Effector CD8-positive, alpha-beta T cell (primary cell): ENCODE data around the gene UQCR11.
A peak's percentile ranks its signal among the peaks of the same experiment; 100 is the strongest.

Source experiments
- DNase-seq: peaks from one replicate; lab custom pipeline; 2025; lab: John Stamatoyannopoulos, UW

Gene UQCR11

DNA sequence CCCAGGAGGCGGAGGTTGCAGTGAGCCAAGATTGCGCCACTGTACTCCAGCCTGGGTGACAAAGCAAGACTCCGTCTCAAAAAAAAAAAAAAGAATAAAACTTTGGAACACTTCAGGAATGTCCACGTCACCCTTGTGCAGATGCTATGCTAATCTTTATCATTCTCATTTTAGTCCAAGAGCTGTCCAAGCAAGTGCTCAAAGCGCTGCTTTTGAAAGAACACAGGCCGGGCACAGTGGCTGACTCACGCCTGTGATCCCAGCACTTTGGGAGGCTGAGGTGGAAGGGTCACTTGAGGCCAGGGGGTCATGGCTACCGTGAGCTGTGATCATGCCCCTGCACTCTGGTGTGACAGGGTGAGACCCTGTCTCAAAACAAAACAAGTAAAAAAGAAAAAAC is 11.1 kb upstream of the UQCR11 start:
- DNase-seq = no peak

DNA sequence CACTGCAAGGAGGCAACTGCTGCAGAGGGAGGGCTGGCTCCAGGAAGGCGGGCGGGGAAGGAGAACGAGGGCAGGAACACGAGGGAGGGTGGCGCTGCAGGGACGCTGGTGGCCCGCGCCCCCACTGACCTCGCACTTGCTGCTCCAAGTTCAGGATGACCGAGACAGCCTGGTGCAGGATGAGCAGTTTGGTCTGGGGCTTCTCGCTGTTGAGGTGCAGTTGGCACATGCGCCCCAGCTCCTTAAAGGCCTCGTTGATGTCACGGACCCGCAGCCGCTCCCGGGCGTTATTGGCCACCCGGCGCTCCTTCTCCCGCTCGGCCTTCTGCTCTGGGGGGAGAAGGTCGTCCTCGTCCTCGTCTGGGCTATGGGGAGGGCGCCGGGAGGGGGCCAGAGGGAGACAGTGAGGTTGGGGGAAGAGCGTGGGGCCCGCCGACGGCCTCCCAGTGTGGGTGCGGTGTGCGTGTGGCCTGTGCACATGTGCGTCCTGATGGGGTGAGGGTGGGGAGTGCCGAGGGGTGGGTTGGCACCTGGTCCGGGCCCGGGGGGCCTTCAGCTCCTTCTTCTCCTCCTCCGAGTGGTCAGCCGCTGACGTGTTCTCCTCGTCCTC is 10.0 kb upstream of the UQCR11 start:
- DNase-seq = no peak

DNA sequence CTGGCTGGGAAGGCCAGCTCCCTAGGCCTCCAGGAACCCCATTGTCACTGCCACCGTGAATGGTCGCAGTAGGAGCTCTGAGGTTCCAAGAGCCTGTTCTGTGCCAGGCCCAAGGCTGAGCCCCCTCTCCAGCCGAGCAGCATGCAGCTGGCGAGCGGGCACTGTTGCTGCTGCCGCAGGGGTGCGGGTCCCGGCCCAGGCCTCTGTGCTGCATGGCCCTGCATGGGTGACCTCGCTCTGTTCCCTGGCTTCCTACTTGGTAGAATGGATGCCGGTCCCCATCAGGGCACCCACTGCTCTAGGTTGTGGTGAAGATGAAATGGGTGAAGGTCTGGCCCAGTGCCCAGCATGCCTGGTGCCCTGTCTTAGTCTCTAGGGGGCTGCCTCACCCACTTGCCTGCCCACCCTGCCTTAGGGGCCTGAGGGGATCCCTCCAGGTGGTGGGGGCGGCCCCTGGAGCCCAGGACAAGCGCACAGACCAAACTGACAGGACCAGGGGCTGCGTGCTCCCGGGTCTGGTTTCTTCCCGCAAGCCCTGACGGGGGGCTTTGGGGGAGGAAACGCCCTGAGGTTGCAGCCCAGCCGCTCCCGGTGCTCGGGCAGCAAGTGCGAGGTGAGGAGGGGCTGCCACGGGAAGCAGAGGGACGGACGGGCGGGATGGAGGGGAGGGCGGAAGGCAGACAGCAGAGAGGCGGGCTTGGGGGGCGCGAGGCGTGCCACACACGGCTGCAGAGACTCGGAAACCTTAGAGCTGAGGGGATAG is 8.7 kb upstream of the UQCR11 start:
- no peak for DNase-seq

DNA sequence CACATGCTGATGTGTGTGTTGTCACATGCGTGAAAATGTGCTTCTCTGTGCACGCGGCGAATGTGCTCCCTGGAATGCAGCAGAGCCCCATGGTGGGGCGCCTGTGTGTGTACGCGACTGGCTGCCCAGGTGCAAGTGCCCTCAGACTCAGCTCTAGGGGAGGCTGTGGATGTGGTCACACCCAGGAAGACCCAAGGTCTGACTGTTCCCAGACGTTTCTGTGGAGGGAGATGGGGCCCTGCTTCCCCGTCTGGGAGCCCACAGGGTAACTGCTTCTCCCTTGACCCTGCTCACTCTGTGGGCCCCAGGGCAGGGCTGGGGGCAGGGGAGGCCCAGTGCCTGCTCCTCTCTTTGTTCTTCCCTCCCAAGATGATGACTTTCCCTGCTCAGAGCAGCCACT is 7.9 kb upstream of the UQCR11 start:
- no peak for DNase-seq

DNA sequence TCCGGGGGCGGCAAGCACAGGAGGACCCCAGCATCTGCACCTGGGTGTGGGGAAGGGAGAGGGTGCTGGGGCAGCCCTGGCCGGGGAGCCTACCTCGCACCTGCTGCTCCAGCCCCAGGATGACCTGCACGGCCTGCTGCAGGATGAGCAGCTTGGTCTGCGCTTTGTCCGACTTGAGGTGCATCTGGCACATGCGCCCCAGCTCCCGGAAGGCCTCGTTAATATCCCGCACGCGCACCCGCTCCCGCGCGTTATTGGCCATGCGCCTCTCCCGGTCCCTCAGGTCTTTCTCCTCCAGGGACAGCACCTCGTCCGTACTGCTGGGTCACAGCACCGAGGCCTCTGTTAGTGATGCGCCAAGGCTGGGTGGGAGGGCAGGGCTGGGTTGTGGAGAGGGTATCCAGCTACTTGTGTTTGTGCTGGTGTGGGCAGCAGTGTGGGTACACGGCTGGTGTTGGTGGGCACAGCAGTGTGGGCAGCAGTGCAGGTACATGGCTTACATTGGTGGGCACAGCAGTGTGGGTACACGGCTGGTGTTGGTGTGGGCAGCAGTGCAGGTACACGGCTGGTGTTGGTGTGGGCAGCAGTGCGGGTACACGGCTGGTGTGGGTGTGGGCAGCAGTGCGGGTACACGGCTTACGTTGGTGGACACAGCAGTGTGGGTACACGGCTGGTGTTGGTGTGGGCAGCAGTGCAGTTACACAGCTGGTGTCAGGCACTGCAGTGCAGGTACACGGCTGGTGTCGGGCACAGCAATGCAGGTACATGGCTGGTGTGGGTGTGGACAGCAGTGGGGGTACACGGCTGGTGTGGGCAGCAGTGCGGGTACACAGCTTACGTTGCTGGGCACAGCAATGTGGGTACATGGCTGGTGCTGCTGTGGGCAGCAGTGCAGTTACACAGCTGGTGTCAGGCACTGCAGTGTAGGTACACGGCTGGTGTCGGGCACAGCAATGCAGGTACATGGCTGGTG is 7.1 kb upstream of the UQCR11 start:
- DNase-seq = no peak

DNA sequence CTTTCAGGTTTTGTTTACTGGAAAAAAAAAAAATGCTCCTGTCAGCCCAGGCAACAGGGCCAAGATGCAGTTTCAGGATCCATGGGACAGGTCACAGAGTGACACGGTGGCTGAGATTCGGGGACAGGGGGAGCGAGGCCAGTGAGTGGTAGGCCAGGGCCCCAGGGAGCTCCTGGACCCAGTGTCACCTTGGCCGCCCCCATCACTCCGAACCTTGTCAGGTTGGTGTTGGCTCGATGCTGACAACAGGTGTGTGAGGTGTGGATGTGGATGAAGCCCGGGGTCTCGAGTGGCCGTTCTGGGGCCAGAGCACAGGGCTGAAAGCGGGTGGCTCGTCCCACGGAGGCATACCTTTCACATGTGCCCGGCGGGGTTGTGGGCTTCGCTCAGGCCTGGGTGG is 6.1 kb upstream of the UQCR11 start:
- DNase-seq = no peak

DNA sequence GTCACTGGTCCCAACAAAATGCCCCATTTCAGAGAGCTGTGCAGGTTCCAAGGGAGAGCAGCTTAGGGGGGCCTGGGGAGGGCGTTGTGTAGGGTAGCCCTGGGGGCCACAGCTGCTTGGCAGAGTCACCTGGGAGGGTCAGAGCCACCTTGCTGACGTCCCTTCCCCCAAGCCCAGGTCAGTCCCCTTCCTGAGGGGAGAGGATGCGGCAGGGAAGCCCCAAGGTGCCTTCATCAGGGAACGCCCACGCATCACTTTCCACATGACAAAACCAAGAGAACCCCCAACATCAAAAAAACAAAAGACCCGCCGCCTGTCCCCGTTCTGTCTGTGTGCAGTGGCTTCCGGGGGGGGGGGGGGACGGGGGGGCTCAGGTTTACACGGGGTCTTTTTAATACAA is 5.3 kb upstream of the UQCR11 start:
- DNase-seq = peak; percentile 22

DNA sequence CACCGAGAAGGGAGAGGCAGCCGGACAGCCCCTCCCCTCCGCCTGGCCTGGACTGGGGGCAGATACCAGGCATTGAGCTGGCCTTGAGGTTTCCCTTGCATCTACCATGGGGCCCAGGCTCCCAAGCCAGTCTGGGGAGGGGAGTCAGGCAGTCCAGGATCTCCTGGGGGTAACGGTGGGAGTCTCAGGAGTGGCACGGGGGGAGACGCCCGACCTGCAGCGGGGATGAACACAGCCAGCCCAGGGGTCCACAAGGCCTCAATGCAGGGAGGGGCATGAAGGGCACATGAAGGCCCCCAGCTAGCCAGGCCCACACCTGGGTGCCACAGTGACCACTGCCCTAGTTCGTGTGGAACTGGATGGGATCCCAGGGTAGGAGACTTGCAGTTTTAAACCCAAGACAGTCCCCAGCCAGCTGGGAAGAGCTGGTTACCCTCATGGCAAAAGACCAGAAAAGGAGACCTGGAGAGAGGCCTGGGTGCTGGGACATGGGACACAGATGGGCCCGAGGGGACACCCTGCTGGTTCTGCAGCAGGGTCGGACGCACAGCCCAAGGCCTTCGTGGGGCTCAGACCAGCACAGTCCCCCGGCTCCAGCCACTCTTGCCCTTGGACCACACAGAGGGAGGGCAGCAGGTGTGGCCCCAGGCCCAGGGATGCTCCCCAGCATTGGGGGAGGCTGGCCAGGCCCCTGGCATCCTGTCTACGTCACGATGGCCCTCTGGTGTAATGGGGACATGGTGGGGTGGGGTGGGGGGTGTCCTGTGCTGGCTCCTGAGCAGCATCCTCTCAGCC is 4.6 kb upstream of the UQCR11 start:
- no peak for DNase-seq

DNA sequence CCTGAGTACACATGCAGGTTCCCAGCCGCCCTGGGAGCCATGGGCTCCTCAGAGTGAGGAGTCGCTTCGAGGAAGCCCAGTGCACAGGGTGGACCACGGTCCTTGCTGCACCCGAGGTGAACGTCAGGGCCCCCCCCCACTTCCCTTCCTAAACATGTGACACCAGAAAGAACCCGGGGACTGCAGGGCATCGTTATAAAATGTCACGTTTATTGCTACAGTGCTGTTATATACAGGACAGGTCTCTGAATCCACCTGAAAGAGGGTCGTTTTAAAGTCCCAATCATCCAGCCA is 3.8 kb upstream of the UQCR11 start:
- no peak for DNase-seq

DNA sequence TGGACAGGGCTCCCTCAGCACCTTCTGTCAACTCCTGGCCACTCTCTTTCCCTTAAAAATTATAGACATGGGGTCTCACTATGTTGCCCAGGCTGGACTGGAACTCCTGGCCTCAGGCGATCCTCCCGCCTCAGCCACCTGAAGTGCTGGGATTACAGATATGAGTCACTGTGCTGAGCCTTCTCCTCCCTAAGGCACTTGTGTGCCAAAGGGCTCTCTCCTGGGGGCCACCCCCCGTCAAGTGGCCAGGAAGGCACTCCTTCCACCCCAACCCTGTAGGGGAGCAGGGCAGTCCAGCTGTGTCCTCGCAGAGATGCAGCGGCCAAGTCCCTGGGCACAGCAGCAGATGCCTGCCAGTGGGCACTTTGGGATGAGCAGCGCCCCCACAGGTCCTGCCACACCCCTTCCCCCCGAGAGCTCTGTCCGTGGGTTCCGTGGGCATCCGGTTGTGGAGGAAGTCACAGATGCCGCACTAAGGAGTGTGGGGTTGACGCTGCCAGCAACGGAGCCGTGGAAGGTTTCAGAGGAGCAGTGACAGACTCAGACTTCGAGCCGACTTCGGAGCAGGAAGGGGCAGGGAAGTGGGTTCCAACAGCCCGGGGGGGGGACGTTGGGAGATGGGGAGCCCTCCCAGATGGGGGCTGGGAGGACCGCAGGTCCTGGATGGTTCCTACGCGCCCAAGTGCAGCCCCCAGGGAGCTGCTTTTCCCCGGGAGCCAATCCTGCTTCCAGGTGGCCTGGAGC is 3.3 kb upstream of the UQCR11 start:
- no peak for DNase-seq

DNA sequence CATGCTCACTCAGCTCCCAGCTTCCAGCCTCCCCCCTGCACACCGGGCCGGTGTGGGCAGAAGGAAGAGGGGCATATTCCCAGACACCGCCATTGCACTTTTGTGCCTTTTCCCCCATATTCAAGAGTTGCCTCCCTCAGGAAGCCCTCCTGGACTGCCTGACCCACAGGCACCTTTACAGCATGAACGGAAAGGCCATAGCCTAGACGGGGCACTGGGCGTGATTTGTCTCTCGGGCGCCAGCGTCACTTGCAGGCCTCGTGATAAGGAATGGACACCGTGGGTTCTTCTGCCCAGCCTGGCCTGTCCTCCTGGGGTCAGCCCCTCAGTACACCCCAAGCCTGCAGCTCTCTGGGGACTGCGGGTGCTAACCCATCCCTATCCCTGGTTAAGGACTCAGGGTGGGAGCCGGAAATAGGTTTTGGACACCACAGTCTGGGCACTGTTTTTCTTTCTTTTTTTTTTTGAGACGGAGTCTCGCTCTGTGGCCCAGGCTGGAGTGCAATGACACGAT is 933 bp upstream of the UQCR11 start:
- DNase-seq = no peak

DNA sequence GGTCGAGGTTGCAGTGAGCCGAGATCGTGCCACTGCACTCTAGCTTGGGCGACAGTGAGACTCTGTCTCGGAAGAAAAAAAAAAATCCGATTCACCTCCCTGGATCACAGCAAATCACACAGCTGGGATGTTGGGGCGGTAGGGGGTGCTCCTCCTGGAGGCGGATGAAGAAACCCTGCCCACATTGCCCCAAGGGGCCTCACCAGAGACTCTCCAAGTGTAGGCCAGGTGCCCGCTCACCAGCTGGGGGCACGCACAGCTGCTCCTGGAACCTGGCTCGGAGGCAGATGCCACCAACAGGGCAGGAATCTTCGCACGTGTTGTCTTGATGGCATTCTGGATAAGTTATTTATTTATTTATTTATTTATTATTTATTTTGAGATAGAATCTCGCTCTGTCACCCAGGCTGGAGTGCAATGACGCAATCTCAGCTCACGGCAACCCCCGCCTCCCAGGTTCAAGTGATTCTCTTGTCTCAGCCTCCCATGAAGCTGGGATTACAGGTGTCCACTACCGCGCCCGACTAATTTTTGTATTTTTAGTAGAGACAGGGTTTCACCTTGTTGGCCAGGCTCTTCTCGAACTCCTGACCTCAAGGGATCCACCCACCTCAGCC is 3.1 kb downstream of the UQCR11 start:
- DNase-seq = no peak

DNA sequence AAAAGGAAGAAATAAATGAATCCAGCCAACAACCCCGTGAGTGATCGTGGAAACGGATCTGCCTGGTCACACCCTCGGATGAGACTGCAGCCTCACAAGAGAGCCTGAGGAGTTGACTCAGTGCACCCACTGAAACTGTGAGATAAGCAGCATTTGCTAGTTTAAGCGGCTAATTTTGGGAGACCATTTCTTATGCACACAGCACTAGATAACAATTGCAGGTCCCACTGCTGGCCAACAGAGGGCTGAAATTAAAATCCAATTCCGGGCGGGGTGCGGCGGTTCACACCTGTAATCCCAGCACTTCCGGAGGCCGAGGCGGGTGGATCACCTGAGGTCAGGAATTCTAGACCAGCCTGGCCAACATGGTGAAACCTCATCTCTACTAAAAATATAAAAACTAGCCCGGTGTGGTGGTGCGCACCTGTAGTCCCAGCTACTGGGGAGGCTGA is 3.6 kb downstream of the UQCR11 start:
- DNase-seq = no peak

DNA sequence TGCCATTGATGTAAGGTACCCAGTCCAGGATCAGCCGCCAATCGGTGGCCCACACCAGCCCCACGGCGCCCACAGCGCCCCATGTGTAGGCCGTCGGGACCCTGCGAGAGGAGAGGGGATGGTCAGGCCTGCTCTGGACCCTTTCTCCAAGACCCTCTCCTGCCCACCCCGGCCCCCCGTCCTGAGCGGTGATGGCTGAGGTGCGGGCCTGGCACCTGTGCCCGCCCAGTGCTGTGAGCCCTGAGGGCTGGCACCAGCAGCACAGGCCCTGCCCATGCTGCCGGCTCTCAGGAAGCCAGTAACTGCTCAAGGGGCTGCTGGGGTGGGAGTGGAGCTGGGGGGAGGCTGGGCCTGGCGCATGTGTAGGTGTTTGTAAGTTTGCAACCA is 5.8 kb downstream of the UQCR11 start:
- DNase-seq = no peak

DNA sequence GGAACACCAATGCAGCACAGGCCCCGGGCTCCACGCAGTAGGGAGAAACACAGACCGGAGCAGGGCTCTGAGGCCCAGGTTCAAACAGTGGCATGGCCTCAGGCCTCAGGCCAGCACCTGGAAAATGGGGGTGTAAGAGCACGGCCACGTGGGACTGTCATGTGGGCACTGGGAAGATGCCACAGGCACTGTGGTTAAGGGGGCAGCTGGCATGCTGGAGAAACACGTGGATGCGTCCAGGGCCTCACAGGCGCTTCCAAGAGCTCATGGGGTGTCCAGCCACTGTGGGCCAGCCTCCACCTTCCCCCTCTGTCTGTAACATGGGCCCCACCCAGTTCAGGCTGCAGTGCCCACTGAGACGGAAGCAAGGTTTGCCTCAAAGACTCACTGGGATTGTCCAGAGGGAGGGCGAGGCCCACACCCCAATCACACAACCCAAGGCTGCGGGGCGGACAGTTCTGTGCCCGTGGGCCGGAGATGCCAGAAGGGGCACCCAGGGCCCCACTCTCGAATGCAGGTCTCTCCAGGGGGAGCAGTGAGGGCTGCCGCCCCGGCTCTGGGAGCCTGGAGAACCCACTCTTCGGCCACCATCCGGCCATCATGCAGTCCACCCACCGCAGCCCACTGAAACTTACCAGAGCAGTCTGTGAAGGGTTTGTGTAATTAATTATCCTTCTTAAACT is 6.3 kb downstream of the UQCR11 start:
- no peak for DNase-seq

DNA sequence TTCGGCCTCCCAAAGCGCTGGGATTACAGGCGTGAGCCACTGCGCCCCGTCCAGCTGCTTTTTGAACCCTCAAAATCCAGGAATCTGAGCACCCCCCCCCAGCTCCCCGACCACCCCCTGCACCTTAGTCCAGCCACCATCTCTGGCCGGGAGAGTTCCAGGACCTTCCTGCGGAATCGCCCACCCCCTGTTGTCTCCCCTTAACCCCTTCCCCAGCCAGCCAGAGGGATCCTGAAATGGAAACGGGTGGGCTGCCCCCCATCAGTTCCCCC is 11.8 kb downstream of the UQCR11 start:
- DNase-seq = no peak

DNA sequence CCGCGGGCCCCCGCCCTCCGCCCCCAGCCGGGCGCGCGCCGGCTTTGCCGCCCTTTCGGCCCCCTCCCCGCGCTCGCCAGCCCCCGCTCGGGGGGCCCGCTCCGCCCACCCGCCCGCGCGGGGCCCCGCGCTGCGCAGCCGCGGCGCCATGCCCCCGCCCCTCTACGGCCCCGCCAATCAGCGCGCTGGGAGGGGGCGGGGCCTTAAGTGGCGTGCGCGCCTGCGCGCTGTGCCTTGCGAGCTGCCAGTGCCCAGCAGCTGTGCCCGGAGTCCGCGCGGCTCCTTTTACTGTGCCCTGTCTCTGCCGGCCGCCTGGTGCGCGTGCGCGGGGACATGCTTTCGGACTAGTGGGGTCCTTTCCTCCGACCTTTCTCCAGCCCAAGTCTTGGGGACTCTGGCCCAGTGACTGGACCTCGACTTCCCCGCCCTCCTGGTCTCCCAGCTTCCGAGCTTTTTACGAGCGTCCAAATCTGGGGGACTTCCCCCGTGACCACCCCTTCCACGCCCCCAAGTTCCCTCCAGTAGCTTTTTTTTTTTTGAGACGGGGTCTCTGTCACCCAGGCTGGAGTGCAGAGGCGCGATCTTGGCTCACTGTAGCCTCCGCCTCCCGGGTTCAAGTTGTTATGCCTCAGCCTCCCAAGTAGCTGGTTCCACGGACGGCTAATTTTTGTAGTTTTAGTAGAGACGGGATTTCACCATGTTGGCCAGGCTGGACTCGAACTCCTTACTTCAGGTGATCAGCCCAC is 12.3 kb downstream of the UQCR11 start, which contains the start of gene MBD3:
Gene MBD3, minus strand, starts transcription at position 111 of the 746 bp plus-strand sequence. CDS start 234 bp downstream, outside the sequence.
- DNase-seq = peak; percentile 86

DNA sequence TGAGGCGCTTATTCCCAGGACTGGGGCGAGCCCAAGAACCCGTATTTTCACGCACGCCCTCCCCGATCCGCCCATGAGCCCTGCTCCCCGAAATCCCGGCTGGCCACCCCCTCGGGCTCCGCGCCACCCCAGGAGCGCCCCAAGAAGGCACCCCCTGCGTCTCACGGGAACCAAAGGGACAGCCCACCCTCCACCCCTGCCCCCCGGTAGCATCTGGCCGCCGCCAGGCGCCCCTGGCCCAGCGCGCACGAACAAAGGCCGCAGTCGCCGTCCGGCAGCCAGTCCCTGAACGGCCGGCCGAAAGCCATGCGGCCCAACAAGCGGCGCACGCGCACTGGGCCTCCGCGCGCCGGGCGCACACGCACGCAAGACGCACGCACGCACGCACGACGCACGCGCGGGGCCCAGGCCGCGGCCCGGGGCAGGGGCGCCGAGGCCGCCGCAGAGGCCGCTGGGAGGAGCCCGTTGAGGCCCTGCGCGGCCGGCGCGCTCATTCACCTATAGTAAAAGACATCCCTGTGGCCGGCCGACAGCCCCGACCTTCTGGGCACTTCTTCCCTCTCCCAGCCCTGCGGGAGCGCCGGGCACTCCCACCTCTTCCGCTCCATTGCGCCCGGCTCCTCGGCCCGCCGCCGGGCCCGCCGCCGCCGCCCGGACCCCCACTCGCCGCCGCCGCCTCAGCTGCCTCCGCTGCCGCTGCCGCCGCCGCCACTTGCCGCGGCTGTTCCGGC is 13.1 kb downstream of the UQCR11 start:
- DNase-seq = peak; percentile 72
